ENCODE measurements around the gene FPGT. TPM values are rescaled to one million over a fixed set of nuclear protein-coding genes. Genes with fewer than 3 reads are reported as not detected.
A peak's percentile ranks its signal among the peaks of the same experiment; 100 is the strongest.

FPGT gene
- total and polyA plus RNA-seq, 8 donors: 2.9 to 14.3 (median 7.8) TPM

DNA sequence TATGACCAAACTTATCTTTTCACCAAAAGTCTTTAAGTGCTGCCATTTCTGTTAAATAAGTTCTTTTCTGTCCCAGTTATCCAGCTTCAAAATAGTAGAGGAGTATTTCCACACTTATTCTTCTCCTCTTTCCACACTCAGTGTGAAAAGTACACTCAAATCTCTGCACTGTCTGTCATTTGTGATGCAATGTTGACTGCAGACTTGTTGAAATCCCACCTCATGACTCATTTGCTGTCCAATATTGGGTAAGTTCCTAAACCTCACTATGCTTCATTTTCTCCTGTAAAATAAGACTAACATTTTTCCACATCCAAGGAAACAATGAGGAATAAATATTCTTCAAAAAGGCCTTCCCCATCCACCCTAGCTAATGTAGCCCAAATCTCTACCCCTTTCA, 17.6 kb upstream of the FPGT start:
- ATAC-seq: no peak
- FAIRE-seq: no peak

DNA sequence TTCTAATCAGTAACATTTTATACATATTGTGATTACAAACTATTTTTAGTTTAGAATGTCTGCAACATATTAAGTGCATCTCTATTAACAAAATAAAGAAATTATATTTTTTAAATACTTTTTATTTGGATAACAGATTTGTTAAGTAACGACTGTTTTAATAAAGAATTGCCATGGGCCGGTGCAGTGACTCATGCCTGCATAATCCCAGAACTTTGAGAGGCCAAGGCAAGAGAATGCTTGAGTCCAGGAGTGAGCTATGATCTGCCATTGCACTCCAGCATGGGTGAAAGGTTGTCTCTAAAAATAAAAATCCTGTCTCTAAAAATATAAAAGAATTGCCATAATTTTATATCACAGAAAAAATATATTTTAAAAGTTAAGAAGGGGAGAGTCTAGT, 4.1 kb upstream of the FPGT start:
- H3K36me3 ChIP-seq: no peaks in the 10 kb centered on the region
- no peak overlapping the region for H3K27ac ChIP-seq
- ATAC-seq (no peak), DNase-seq (no peak), FAIRE-seq (no peak)
- H3K27me3 ChIP-seq: no peaks in the 10 kb centered on the region
- 47 to 70% methylated on average over 2 of the region's 2 CpGs for WGBS, 2 donors
- TF ChIP-seq, protein P1, sequence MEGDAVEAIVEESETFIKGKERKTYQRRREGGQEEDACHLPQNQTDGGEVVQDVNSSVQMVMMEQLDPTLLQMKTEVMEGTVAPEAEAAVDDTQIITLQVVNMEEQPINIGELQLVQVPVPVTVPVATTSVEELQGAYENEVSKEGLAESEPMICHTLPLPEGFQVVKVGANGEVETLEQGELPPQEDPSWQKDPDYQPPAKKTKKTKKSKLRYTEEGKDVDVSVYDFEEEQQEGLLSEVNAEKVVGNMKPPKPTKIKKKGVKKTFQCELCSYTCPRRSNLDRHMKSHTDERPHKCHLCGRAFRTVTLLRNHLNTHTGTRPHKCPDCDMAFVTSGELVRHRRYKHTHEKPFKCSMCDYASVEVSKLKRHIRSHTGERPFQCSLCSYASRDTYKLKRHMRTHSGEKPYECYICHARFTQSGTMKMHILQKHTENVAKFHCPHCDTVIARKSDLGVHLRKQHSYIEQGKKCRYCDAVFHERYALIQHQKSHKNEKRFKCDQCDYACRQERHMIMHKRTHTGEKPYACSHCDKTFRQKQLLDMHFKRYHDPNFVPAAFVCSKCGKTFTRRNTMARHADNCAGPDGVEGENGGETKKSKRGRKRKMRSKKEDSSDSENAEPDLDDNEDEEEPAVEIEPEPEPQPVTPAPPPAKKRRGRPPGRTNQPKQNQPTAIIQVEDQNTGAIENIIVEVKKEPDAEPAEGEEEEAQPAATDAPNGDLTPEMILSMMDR (IDR thresholded peaks at IDR 0.05): no peak
- intact Hi-C loops (cut with DNase I): no loop called here
- H3K4me1 ChIP-seq: peaks cover 0 to 2% (median 0%) of the 10 kb centered on the region in 3 donors
- H3K9me3 ChIP-seq: no peaks in the 10 kb centered on the region
- no peak overlapping the region for H3K4me3 ChIP-seq

More for the DNA sequence above, 17.6 kb upstream of the FPGT start:
- peaks cover 0 to 7% (median 0%) of the 10 kb centered on the region in 4 donors for H3K9me3 ChIP-seq
- TF ChIP-seq, protein P1 (IDR thresholded peaks at IDR 0.05): no peak
- H3K27ac ChIP-seq: no peak overlapping the region
- H3K4me1 ChIP-seq: no peaks in the 10 kb centered on the region
- intact Hi-C loops (cut with DNase I): no loop called here
- H3K4me3 ChIP-seq: no peak overlapping the region
- H3K36me3 ChIP-seq: no peaks in the 10 kb centered on the region
- no peak for DNase-seq
- H3K27me3 ChIP-seq: no peaks in the 10 kb centered on the region

DNA sequence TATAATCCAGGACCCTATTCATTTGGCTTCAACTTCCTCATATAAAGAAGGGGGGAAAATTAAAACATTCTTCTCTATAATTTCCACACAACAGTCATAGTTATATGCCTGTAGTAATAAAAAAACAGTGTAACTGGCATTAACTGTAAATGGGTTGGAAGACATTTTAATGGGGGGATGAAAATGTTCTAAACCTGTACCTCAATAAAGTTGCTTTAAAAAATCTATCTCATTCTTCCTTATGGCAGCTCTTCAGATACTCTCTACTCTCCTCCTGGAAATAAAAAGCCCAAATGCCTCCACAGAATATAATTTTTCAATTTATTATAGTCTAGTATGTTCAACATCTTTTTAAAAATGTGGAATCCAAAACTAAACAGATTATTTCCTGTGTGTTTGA, 2.7 kb upstream of the FPGT start:
- Histone ChIP-seq H3K27me3 (no peaks in the 10 kb centered on the region), H3K36me3 (no peaks in the 10 kb centered on the region), H3K9me3 (no peaks in the 10 kb centered on the region), H3K4me3 (no peak overlapping the region), H3K4me1 (peaks cover 0 to 9% (median 6%) of the 10 kb centered on the region in 3 donors), H3K27ac (no peak overlapping the region)
- DNase-seq: no peak
- TF ChIP-seq, protein P1 (IDR thresholded peaks at IDR 0.05): no peak
- no peak for ATAC-seq
- intact Hi-C loops (cut with DNase I): no loop called here
- FAIRE-seq: no peak

DNA sequence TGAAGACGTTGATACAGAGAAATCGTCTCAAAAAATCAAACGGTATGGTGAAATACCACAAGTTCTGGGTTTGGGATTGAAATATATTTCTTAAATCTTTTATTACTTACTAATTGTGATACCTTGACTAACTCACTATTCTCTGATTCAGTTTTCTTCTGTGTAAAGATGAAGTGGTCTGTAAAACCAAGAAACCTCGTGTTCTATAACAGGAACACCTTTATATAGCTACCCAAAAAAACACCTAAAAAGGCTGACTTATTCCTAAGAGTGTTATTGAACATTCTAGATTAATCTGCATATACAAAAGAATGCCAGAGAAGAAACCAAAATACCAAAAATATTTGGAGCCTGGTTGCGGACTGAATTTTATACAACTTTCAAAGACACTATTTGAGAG, 787 bp upstream of the FPGT start:
- FAIRE-seq (no peak), DNase-seq (no peak), ATAC-seq (no peak)
- Histone ChIP-seq H3K4me3 (peak overlapping the region in 3 of 4 donors; percentile 42 to 63 (median 60)), H3K36me3 (peaks cover 0 to 8% (median 0%) of the 10 kb centered on the region in 3 donors), H3K27me3 (no peaks in the 10 kb centered on the region), H3K4me1 (peaks cover 0 to 9% (median 6%) of the 10 kb centered on the region in 3 donors), H3K27ac (peak overlapping the region; percentile 59 to 88 (median 80)), H3K9me3 (no peaks in the 10 kb centered on the region)
- 77 to 87% methylated on average over 5 of the region's 5 CpGs for WGBS, 2 donors
- TF ChIP-seq, protein P1 (IDR thresholded peaks at IDR 0.05): no peak
- intact Hi-C loops (cut with DNase I): no loop called here

DNA sequence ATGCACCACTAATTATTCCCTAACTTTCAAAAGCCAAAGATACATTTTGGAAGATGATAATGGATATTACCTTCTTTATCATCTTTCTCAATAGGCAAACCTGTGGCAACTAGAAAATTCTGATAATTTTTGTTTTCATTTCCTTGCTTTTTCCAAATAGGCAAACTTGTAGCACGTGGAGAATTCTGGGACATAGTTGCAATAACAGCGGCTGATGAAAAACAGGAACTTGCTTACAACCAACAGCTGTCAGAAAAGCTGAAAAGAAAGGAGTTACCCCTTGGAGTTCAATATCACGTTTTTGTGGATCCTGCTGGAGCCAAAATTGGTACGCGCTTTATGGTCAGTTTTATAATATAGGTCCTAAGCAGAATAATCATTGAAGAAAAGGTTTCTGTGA, 1.5 kb downstream of the FPGT start:
- TF ChIP-seq, protein P1 (IDR thresholded peaks at IDR 0.05): no peak
- FAIRE-seq: no peak
- peaks cover 0 to 12% (median 0%) of the 10 kb centered on the region in 3 donors for H3K36me3 ChIP-seq
- no peak for DNase-seq
- H3K9me3 ChIP-seq: no peaks in the 10 kb centered on the region
- WGBS, 2 donors: 81 to 82% methylated on average over 5 of the region's 5 CpGs
- no peaks in the 10 kb centered on the region for H3K27me3 ChIP-seq
- H3K4me1 ChIP-seq: peaks cover 0 to 9% (median 6%) of the 10 kb centered on the region in 3 donors
- intact Hi-C loops (cut with DNase I): no loop called here
- H3K4me3 ChIP-seq: no peak overlapping the region
- H3K27ac ChIP-seq: no peak overlapping the region
- no peak for ATAC-seq
